ENCODE results near the gene SEZ6L. TPM values are rescaled to one million over a fixed set of nuclear protein-coding genes. Genes with fewer than 3 reads are reported as not detected.

Gene SEZ6L
- total RNA-seq, 1 donor = not detected

DNA sequence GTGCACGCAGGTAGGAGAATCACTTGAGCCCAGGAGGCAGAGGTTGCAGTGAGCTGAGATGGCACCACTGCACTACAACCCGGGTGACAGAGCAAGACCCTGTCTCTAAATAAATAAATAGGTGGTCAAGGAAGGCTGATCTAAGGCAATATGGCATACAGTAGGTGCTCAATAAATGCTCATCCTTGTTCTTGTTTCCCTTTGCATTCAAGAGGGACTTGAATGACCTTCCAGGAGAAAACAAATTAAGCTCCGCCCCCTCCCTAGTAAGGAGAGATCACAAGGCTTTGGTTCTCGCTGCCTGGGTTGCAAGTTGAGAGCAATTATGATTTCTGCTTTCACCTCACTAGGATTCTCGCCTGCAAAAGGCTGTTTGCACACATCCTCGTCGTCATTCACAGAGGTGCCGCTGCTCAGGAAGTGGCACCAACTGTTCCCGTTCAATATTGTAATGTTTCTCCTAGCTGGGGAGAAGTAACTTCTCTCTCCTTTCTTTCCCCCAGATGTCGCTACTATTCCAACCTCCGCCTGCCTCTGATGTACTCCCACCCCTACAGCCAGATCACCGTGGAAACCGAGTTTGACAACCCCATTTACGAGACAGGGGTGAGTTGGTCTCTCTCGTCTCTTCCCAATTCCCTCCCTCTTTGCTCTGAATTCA, 208.0 kb downstream of the SEZ6L start:
- TF ChIP-seq, protein P1, sequence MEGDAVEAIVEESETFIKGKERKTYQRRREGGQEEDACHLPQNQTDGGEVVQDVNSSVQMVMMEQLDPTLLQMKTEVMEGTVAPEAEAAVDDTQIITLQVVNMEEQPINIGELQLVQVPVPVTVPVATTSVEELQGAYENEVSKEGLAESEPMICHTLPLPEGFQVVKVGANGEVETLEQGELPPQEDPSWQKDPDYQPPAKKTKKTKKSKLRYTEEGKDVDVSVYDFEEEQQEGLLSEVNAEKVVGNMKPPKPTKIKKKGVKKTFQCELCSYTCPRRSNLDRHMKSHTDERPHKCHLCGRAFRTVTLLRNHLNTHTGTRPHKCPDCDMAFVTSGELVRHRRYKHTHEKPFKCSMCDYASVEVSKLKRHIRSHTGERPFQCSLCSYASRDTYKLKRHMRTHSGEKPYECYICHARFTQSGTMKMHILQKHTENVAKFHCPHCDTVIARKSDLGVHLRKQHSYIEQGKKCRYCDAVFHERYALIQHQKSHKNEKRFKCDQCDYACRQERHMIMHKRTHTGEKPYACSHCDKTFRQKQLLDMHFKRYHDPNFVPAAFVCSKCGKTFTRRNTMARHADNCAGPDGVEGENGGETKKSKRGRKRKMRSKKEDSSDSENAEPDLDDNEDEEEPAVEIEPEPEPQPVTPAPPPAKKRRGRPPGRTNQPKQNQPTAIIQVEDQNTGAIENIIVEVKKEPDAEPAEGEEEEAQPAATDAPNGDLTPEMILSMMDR (IDR thresholded peaks at IDR 0.05; ENCODE audit: insufficient read depth, low read depth, low read length) = peak; percentile 14
- no peak overlapping the region for H3K4me3 ChIP-seq (ENCODE audit: low read depth, low read length)
- no peak for DNase-seq (ENCODE audit: low read depth)

DNA sequence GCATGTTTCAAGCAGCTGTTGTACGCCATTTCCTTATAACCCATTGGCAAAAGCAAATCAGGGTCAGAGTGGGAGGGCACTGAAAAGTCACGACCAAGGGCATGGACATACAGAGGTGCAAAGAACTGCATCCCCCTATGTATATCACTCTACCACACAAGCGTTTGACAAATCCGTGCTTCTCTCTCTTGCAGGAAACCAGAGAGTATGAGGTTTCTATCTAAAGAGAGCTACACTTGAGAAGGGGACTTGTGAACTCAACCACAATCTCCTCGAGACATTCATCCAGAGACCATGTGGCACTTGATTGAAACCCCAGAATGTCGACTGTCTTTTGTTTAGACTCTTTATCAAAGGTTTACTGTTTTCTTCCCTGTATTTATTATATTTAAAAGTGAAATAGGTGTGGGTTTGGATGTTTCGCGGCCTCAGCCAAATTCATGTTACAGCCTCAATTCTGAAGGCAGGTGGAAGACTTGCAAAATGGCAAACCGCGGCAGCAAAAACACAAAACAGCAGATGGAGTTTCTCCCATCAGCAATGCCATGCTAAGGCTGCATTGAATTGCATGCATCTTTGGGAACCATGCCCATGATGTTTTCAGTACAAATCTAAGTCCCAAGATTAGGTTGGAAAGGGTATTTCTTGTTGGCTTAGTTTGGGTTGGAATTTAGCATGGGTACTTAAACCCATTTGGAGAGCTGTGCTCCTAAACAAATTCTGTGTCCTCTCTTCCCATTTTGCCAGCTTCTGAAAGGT, 211.0 kb downstream of the SEZ6L start:
- no peak overlapping the region for H3K4me3 ChIP-seq (ENCODE audit: low read depth, low read length)
- DNase-seq (ENCODE audit: low read depth) = no peak
- TF ChIP-seq, protein P1 (IDR thresholded peaks at IDR 0.05; ENCODE audit: insufficient read depth, low read depth, low read length) = no peak

DNA sequence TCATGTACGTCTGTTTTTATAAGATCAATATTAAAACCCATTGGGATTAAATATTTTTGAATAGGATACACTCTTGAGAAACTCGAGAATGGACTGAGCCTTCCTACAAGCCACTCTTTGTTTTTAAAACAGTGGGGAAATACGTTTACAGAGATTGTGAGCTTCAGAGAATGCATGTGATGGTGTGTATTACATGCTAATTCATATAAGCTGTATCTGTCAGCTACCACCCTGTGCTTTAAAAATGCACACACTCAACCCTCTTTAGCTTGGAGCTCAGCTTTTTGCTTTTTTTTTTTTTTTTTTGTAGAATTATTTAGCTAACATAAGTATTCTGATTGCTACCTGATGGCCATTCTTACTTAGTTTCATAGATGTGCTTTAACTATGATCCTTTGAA, 213.5 kb downstream of the SEZ6L start:
- DNase-seq (ENCODE audit: low read depth) = no peak
- TF ChIP-seq, protein P1 (IDR thresholded peaks at IDR 0.05; ENCODE audit: insufficient read depth, low read depth, low read length) = no peak
- no peak overlapping the region for H3K4me3 ChIP-seq (ENCODE audit: low read depth, low read length)

DNA sequence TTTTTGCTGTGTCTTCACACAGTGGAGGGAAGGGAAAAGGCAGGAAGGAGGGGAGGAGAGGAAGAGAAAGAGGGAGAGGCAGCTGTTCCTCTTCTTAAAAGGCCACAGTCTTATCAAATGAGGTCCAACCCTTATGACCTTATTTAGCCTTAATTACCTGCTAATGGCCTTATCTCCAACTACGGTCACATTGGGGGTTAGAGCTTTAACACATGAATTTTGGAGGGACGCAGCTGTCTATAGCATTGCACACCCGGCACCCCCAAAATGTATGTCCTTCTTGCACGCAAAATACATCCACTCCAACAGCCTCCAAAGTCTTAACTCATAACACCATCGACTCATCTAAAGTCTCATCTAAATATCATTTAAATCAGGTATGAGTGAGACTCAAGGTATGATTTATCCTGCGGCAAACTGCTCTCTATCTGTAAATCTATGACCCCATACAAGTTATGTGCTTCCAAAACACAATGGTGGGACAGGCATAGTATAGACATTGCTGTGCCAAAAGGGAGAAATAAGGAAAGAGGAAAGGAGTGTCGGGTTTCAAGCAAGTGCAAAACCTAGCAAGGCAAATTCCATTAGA, 214.8 kb downstream of the SEZ6L start:
- H3K4me3 ChIP-seq (ENCODE audit: low read depth, low read length) = no peak overlapping the region
- no peak for DNase-seq (ENCODE audit: low read depth)
- TF ChIP-seq, protein P1 (IDR thresholded peaks at IDR 0.05; ENCODE audit: insufficient read depth, low read depth, low read length) = no peak

DNA sequence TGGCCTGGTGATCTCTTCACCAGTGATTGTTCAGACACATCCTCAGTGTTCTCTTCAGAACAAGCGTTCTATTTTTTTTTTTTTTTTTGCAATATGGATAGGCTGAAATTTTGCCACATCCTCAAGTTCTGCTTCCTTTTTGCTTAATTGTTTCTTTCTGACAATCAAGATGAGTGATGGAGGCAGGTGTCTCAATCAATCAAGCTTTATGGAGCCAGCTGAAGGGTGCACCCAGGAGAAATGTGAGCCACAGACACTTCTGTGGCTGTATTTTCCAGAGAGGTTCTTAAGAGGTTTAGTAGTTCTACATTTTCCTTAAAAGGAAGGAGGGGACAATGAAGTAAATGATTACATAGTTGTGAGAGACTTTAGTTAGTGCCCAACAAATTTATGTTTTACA, 215.9 kb downstream of the SEZ6L start:
- TF ChIP-seq, protein P1 (IDR thresholded peaks at IDR 0.05; ENCODE audit: insufficient read depth, low read depth, low read length) = no peak
- no peak for DNase-seq (ENCODE audit: low read depth)
- H3K4me3 ChIP-seq (ENCODE audit: low read depth, low read length) = no peak overlapping the region

DNA sequence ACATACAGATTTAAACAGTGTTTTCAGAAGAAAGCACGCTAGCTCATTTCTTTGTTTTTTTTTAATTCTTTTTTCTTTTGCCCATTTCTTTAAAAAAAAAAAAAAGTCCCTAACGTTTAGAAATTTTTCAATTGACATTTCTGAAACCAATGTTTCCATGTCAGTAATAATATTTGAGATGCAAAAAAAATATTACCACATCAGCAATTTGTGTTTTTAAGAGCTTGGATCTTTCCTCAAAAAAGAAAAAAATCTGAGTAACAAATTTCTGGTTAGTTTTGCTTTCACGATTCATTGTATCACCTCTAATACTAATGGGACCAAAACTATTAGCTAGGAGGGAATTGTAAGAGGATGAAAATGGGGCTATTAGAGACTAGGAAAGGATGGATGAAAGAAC, 219.9 kb downstream of the SEZ6L start:
- no peak for DNase-seq (ENCODE audit: low read depth)
- TF ChIP-seq, protein P1 (IDR thresholded peaks at IDR 0.05; ENCODE audit: insufficient read depth, low read depth, low read length) = no peak
- no peak overlapping the region for H3K4me3 ChIP-seq (ENCODE audit: low read depth, low read length)

All from fibroblast of villous mesenchyme (primary cell).